HG02798 (cell line): ENCODE results near the gene SRC.
"Not testable (repeated sequence)": the region's sequence is repeated elsewhere in the genome, so short reads cannot be mapped to it uniquely, and the experiment has no call there.

ENCODE experiments used
- ATAC-seq: cut with Tn5 transposase; IDR thresholded peaks from one replicate; pipeline ENCODE4 v1.9.1; 2021; ENCODE audit warnings: mild to moderate bottlenecking; ENCODE audit not compliant: unreplicated experiment, poor library complexity

The SRC gene

DNA sequence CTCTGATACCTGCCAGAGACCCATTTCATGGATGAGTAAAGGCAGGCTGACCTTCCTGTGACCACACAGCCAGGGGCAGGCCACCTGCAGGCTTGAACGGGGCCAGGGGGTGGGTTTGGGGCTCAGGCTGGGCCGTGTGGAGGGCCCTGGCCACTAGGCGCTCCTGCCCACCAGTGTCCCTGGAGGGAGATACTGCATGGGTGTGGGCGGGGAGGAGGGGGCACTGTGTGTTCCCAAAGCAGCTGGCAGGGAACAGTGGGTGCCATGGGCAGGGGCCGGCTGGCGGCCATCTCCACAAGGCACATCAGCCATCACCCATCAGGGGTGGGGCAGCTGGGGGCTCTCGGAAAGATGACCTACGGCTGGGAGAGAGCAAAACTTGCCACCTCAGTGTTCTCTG, 15.4 kb downstream of the SRC start:
- ATAC-seq, result no peak

DNA sequence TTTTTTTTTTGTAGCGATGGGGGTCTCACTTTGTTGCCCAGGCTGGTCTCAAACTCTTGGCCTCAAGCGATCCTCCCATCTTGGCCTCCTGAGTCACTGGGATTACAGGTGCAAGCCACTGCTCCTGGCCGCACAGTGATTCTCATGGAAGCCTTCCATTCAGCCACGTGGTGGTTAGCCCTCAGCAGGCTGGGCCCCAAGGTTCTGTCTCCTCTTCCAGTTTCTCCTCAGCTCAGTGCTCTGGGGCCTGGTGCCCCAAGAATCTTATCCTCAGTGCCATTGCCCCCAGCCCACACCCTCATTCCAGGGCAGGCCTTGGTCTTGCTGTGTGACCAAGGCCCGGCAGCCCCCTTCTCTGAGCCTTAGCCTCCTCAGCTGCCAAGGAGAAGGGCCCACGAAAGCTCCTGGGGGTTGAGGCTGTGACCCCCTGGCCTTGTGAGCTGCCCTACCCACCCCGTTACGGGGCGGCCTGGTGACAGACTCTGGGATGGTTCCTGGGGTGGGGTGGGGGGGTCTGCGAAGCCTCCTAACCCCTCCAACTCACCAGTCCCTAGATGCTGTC, 16.4 kb downstream of the SRC start:
- ATAC-seq, result no peak

DNA sequence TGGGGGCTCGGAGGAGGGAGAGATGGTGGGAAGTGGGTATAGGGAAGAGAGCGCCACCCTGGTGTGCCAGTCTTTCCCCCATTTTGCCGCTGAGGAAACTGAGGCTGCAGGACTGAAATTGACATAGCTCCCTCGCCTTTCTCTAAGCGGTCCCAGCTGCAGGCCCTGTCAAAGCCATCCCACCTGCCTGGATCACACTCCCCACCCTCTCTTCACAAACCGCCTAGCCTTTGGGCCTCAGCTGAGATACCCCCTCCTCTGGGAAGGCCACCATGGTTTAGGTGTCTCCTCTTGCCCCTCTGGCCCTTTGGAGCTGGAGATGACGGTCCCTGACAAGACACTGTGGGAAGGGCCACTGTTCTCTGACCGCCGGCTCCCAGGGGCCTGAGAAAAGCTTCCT, 16.9 kb downstream of the SRC start:
- no peak for ATAC-seq

DNA sequence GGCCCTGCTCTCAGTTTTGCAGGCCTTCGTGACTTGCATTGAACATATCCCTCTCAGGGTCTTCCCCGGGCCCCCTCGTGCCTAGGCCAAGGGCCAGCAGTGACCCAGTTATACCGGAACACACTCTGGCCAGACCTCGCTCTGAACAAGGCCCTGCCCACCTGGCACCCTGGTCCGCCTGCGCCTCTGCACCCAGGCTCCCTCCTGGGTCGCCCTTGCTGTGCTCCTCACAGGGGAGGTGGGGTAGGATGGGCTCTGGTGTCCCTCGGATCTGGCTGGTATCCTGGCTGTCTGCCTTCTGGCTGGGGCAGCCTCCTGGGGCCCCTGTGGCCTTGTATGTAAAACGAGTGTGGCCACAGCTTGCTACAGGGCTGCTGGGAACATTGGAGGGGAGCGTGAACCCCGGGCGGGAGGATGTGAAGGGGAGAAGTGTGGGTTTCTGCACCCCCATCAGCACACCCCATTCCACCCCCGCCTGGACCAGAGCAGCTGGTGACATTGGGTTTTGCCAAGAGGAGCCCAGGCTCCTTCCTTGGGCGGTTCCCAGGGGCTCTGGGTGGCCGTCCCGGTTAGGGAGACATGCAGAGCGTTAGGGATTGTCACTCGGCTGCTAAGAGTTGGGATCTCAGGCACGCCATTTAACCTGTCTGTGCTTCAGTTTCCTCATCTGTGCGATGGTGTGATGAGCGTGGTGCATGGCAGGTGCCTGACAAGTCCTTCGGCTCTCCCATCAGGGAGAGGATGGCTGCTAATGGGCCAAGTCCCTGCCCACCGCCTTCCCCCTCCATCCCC, 17.5 kb downstream of the SRC start:
- ATAC-seq, result no peak

DNA sequence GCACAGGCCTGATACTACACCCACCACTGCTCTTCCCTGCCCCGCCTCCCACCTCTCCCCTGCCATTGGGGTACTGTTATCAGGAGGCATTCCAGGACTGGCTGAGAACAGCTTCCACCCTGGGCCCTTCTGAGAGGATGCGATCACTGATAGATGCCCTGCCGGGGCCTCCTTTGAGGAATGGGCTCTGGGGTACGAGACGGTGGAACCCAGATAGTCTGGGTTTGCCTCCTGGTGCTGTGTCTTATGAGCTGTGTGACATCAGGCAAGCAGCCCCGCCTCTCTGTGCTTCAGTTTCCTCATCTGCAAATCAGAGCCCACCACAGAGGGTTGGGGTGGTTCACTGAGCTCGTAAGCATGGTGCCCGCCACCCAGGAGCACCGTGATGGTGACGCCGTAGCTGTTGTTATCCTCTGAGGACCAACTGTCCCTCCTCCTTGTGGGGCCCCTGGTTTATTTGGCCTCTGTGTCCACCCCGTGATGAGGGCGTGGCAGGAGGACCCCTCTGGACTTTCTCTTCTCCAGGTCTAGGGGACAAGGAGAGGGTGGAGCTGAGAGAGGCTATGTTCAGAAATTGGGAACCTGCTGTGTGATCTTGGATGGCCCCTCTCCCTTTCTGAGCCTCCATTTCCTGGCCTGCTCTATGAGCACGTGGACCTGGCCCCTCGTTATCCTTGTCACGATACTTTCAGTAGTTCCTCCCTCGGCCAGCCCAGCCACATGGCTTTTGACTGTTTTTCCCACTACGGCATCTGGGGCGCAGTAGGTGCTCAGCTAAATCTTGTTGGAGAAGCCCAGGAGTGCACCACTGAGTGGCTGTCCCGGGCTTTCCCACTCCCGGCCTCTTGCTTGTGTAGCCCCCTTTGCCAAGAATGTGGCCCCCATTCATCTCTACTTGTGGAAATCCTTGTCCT, 18.3 kb downstream of the SRC start:
- no peak for ATAC-seq

DNA sequence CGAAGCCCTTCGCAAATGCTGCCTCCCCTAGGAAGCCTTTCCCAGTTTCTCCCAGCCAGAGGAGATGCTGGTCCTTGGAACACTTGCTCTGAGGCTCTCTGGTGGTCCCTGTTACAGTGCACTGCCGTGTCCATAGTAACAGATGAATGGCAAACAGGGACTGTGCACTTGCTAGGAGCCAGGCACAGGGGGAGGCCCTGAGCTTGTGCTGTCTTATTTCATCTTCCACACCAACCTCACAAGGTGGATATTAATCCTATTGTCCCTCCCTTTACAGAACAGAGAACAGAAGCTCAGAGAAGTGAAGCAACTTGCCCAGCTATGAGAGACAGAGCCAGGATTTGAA, 19.0 kb downstream of the SRC start:
- no peak for ATAC-seq

DNA sequence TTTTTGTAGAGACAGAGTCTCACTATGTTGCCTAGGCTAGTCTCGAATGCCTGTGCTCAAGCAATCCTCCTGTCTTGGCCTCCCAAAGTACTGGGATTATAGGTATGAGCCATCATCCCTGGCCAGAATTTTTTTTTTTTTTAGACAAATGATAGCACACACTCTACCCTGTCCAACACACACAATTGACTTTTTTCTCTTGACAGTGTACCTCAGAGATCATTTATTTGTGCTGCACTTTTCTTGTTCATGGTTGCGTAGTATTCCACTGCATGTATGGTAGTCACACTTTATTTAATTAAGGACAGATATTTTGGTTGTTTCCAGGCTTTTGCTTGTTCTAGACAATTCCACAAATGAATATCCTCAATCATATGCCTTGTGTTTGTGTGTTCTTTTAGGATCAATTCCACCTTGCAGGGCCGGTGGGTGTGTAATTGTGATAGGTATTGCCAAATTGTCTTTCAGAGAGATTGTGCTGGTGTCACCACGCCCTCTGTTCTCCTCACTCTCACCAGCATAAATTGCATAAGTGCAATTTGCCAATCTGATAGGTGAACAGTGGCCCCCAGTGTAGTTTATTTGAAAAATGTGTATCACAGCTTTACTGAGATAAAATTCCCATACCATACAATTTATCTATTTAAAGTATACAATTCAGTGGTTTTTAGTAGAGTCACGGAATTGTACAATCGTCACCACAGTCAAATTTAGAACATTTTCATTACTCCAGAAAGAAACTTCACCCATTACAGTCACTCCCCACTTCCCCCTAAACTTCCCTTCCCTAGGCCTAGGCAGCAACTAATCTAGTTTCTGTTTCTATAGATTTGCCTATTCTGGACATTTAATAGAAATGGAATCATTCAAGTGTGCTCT, 20.1 kb downstream of the SRC start:
- peak; percentile 67 for ATAC-seq

DNA sequence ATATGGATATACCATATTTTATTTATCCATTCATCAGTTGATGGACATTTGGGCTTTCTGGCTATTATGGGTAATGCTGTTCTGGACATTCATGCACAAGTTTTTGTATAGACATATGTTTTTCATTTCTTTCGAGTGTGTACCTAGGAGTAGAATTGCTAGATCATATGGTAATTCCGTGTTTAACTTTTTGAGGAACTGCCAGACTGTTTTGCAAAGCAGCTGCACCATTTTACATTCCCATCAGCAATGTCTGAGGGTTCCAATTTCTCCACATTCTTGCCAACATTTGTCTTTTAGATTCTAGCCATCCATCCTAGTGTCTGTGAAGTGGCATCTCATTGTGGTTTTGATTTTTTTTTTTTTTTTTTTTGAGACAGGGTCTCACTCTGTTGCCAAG, 20.8 kb downstream of the SRC start:
- no peak for ATAC-seq

DNA sequence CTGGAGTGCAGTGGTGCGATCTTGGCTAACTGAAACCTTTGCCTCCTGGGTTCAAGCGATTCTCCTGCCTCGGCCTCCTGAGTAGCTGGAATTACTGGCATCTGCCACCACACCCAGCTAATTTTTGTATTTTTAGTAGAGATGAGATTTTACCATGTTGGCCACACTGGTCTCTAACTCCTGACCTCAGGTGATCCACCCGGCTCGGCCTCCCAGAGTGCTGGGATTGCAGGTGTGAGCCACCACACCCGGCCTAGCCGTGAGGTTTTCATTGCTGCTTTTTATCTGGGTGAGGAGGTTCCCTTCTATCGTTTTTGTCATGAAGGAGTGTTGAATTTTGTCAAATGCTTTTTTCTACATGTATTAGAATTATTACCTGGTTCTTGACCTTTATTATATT, 23.9 kb downstream of the SRC start:
- no peak for ATAC-seq

DNA sequence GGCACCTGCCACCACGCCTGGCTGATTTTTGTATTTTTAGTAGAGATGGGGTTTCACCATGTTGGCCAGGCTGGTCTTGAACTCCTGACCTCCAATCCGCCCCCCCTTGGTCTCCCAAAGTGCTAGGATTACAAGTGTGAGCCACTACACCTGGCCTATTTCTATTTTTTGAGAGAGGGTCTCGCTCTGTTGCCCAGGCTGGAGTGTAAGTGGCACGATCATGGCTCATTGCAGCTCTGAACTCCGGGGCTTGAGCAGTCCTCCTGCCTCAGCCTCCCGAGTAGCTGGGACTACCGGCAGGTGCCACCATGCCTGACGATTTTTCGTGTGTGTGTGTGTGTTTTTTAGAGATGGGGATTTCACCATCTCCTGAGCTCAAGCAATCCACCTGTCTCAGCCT, 25.9 kb downstream of the SRC start:
- ATAC-seq, result not testable (repeated sequence)

DNA sequence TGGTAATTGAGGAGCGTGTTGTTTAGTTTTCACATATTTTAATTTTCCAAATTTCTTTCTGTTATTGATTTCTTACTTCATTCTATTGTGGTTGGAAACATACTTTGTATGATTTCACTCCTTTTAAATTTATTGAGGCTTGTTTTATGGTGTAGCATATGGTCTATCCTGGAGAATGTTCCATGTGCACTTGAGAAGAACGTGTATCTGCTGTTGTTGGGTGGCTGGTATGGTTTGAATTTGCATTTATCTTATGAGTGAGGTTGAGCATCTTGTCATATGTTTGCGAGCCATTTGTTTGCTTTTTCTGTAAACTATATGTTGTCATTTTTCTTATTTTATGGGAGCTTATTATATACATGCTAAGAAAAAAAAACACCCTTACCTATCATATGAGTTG, 26.5 kb downstream of the SRC start:
- no peak for ATAC-seq

DNA sequence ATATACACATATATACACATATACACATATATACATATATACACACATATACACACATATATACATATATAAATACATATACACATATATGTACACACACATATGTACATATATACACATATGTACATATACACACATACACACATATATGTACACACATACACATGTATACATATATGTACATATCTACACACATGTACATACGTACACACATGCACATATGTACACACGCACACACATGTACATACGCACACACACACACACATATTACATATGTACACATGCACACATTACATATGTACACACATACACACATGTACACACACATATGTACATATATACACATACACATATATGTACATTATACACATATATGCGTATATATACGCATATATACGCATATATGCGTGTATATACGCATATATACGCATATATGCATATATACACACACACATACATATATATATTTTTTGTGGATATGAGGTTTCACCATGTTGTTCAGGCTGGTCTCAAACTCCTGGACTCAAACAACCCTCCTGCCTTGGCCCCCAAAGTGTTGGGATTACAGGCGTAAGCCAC, 27.2 kb downstream of the SRC start:
- no peak for ATAC-seq

DNA sequence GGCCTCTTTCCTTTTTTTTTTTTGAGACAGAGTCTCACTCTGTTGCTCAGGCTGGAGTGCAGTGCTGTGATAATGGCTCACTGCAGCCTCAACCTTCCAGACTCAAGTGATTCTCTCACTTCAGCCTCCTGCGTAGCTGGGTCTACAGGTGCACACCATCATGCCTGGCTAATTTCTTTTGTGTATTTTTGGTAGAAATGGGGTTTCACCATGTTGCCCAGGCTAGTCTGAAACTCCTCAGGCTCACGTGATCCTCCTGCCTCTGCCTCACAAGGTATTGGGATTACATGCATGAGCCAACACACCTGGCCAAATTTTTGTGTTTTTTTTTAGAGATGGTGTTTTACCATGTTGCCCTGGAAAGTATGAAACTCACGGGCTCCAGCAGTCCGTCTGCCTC, 29.3 kb downstream of the SRC start:
- ATAC-seq, result peak; percentile 62

DNA sequence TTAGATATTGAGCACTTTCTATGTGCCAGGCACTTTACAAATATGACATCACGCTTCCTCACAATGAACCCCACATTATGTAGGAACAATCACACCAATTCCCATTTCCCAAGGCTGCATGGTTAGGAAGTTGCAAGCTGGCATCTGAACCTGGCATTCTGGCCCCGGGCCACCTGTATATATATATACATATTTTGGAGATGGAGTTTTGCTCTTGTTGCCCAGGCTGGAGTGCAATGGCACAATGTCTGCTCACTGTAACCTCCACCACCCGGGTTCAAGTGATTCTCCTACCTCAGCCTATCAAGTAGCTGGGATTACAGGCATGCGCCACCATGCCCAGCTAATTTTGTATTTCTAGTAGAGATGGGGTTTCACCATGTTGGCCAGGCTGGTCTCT, 30.4 kb downstream of the SRC start:
- ATAC-seq, result no peak

DNA sequence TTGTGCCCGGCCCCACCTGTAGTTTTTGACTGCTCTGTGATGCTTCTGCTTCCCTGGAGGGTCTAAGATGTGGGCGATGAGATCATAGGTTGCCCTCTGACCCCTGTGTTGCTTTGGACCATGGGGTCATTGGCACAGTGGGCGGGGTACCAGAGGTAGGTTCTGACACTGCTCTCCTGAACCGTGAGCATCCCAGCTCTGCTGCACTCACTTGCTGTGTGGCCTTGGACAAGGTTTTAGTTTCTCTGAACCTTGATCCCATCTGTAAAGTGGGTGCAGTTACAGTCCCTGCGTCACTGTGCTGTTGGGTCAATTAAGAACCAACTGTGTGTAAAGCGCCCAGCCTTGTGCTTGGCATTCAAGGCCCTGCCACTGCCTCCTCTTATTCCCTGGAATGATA, 30.9 kb downstream of the SRC start:
- no peak for ATAC-seq

DNA sequence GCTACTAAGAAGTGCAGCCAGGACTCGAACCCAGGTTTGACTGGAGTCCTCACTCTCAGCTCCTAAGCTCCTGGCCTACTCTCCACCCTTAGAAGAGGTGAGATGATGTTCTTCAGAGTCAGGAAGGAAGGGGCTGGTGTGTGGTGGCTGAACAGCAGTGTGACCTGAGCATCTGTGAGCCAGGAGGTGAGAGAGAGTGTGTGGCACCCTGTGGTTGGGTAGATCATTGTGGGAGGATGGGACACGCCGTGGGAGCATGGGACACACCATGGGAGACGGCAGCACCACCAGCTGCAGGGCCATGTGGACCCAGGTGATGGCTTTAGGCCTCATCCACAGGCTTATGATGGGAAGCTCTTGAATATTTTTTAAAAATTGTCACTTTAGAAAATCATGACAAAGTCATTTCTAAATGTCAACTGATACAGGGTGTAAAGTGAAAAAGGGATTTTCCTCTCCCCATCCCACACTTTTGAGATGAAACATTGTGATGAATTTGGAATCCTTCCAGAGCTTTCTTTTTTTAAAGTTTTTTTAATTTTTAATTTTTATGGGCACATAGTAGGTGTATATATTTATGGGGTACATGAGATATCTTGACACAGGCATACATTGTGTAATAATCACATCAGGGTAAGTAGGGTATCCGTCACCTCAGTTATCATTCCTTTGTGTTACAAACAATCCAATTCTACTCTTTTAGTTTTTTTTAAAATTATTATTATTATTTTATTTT, 31.6 kb downstream of the SRC start:
- ATAC-seq, result no peak

DNA sequence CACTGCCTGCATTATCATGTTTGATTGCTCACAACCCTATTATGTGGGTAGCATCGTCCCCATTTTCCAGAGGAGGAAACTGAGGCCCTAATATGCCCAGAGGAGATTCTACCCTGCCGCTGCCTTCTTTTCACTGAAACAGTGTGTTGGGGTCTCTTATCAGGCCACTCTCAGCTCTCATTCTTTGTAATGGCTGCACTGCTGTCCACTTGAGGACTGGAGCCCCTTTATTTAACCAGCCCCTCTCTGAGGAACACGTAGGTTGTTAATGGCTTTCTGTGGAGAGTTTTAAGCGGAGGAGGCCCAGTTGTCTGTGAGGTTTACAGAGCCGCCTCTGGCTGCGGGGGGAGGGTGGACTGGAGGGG, 32.5 kb downstream of the SRC start:
- ATAC-seq, result no peak

DNA sequence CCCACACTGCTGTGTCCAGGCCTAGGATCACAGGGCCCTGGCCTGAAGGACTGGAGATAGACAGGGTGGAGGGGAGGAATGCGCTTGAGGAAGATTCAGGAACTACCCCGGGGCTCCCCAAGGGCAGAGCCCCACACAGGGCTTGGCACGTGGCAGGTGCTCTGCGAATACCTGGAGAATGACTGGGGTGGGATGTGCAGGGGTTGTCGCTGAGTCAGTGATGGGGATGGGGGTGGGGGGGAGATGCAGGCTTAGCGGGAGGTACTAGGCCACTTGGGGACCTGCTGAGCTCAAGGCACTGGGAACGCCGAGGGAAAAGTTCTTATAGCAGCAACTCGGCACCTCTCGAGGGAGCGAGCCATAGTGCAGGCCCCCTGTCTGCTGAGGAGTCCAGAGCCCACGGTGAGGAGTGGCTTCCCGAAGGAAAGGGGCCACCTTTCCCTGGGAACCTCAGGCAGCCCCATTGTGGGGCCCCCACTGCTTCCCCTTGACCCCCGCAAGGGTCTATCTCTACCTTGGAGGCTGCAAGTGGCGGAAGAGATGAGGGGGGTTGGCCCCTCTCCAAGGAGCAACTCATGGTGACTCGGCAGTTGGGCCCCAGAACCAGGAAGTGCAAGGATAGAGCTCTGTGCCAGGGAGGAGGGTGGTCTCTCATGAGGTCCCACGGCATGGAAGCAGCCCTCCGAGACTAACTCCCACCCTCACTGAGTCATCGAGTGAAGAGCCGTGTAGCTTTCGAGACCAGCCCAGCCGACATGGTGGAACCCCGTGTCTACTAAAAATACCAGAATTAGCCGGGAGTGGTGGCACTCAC, 33.1 kb downstream of the SRC start:
- ATAC-seq, result no peak
